Neural progenitor cell (in vitro differentiated cells): Measurements from ENCODE around the gene PRKRIP1. TPM values are rescaled to one million over a fixed set of nuclear protein-coding genes. Genes with fewer than 3 reads are reported as not detected.
"Not testable (repeated sequence)": the region's sequence is repeated elsewhere in the genome, so short reads cannot be mapped to it uniquely, and the experiment has no call there.

Experiments used
- DNase-seq: peaks from one replicate; pipeline ENCODE4 v3.0.0-alpha.2; 2016; ENCODE audit warnings: low spot score
- H2AFZ ChIP-seq: fragments of 200-600 bp; sonication (generic); replicated peaks from 2 replicates; pipeline ENCODE4 v1.6.1; 2016; ENCODE audit warnings: antibody characterized with exemption
- H3F3A ChIP-seq: fragments of 200-600 bp; sonication (generic); 2 replicates; pipeline ENCODE4 v1.6.1; 2016; ENCODE audit warnings: antibody characterized with exemption, low read depth
- H3K27ac ChIP-seq: fragments of 200-600 bp; sonication (generic); 2 replicates; pipeline ENCODE4 v1.5.1; 2016; ENCODE audit warnings: mild to moderate bottlenecking
- H3K27me3 ChIP-seq: fragments of 200-600 bp; sonication (generic); 2 replicates; pipeline ENCODE4 v1.6.1; 2016; ENCODE audit warnings: mild to moderate bottlenecking, moderate library complexity
- H3K36me3 ChIP-seq: fragments of 200-600 bp; sonication (generic); 2 replicates; pipeline ENCODE4 v1.5.1; 2016
- H3K4me1 ChIP-seq: fragments of 200-600 bp; sonication (generic); 2 replicates; pipeline ENCODE4 v1.6.1; 2016; ENCODE audit warnings: mixed run types
- H3K4me2 ChIP-seq: fragments of 200-600 bp; sonication (generic); 2 replicates; pipeline ENCODE4 v1.6.1; 2016
- H3K4me3 ChIP-seq: fragments of 200-600 bp; sonication (generic); 2 replicates; pipeline ENCODE4 v1.5.1; 2016
- H3K79me2 ChIP-seq: fragments of 200-600 bp; sonication (generic); 2 replicates; pipeline ENCODE4 v1.6.1; 2016; ENCODE audit warnings: low read depth
- H3K9ac ChIP-seq: fragments of 200-600 bp; sonication (generic); 2 replicates; pipeline ENCODE4 v1.6.1; 2016
- H3K9me3 ChIP-seq: fragments of 200-600 bp; sonication (generic); 2 replicates; pipeline ENCODE4 v1.5.1; 2016; ENCODE audit warnings: low read depth
- H4K20me1 ChIP-seq: fragments of 200-600 bp; sonication (generic); 2 replicates; pipeline ENCODE4 v1.6.1; 2016; ENCODE audit warnings: low read depth
- H3K27ac Mint-ChIP-seq: 3 replicates; pipeline ENCODE4 v1.8.0; 2021; ENCODE audit warnings: mixed read lengths
- H3K27me3 Mint-ChIP-seq: 2 replicates; pipeline ENCODE4 v1.8.0; 2022; ENCODE audit warnings: low read depth, mild to moderate bottlenecking, inconsistent platforms, moderate library complexity, mixed read lengths; ENCODE audit not compliant: insufficient read depth
- H3K36me3 Mint-ChIP-seq: 3 replicates; pipeline ENCODE4 v1.8.0; 2021; ENCODE audit warnings: mixed read lengths
- H3K4me1 Mint-ChIP-seq: 3 replicates; pipeline ENCODE4 v1.8.0; 2021; ENCODE audit warnings: mixed read lengths
- H3K4me3 Mint-ChIP-seq: 3 replicates; pipeline ENCODE4 v1.8.0; 2021; ENCODE audit warnings: mild to moderate bottlenecking, moderate library complexity, mixed read lengths
- H3K9me3 Mint-ChIP-seq: 3 replicates; pipeline ENCODE4 v1.8.0; 2020; ENCODE audit warnings: mixed read lengths
- EZH2 ChIP-seq: fragments of 200-600 bp; sonication (generic); IDR thresholded peaks from 2 replicates; pipeline ENCODE4 v1.6.1; 2017; ENCODE audit warnings: antibody characterized with exemption, mild to moderate bottlenecking, moderate library complexity
- EZH2phosphoT487 ChIP-seq: fragments of 200-600 bp; sonication (generic); IDR thresholded peaks from 2 replicates; pipeline ENCODE4 v1.6.1; 2017; ENCODE audit warnings: antibody characterized with exemption
- total RNA-seq: library from RNA; depleted of rRNA; stranded (reverse); fragments of >200 nt; gene quantifications from 2 replicates; pipeline ENCODE4 v1.2.3, GENCODE V29; 2015; ENCODE audit warnings: low replicate concordance
- TF ChIP-seq, protein P1 (sequence below): fragments of 200-600 bp; sonication (generic); IDR thresholded peaks from 2 replicates; pipeline ENCODE4 v1.5.1; 2017; ENCODE audit warnings: antibody characterized with exemption, mild to moderate bottlenecking

The PRKRIP1 gene
- total RNA-seq, 1 donor from 2014 or later = 29.1 TPM

DNA sequence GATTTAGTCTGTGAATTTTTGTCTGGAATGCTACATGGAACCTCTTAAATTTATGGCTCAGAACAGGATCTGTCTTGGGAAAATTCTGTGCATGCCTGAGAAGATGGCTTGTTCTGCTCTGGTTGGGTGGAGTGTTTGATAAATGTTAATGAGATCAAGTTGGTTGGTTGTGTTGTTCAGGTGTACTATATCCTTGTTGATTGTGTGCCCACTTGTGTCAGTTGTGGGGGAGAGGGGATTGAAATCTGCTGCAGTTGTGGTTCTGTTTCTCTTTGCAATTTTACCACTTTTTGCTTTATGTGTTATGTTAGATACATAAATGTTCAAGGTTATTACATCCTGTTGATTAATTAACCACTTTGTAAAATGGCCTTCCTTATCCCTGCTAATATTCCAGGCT lies 26.1 kb upstream of the PRKRIP1 start:
- not testable (repeated sequence) for H3K27me3 Mint-ChIP-seq, H3K27ac Mint-ChIP-seq
- H3K79me2 ChIP-seq = peaks cover 35% of the 10 kb centered on the region

DNA sequence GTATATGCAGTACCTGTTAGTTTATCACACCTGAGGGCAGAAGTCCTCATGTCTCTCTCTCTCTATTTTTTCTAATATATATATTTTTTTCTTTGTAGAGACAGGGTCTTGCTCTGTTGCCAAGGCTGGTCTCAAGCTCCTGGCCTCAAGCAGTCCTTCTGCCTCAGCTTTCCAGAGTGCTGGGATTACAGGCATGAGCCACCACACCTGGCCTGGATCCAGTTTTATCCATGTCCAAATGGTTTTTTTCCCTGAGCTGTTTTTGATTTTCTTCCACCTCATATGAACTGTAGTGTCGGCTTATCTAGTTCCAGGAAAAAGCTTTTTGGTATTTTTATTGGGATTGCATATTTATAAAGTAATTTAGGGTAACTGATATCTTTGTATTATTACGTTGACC lies 23.4 kb upstream of the PRKRIP1 start:
- not testable (repeated sequence) for H3K4me1 ChIP-seq, H3K27ac Mint-ChIP-seq, H3K9me3 Mint-ChIP-seq

More for the DNA sequence above, 26.1 kb upstream of the PRKRIP1 start:
- H3F3A ChIP-seq, H3K4me3 Mint-ChIP-seq, H3K9ac ChIP-seq, H3K4me1 ChIP-seq, H3K36me3 ChIP-seq, H3K9me3 ChIP-seq, H3K4me2 ChIP-seq, H4K20me1 ChIP-seq, DNase-seq, H3K9me3 Mint-ChIP-seq, H3K27ac ChIP-seq, H3K4me3 ChIP-seq, H2AFZ ChIP-seq, H3K27me3 ChIP-seq, H3K4me1 Mint-ChIP-seq: not testable (repeated sequence)
- peaks cover 23% of the 10 kb centered on the region for H3K36me3 Mint-ChIP-seq

DNA sequence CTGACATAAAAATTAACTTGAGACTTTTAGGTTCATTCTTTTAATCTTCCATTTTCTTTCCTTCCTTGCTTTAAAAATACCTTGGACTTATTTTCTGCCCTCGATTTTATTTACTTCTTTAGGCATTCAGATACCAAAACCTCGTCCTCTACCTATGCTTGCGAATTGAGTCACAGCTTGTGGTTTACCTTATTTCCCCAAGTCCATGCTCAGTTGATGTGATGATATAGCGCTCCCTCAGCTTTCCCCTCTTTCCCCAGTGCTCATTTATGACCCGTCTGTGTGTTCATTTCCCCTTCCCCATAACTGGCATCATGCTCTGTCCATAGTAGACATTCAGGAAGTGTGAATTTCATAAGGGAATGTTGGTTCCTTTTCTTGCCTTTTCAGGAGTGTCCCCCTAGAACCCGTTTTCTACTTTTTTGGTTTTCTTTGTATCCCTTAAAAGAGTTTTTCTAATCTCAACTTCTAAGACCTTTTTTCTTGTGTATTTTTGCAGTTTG lies 19.1 kb upstream of the PRKRIP1 start:
- Histone ChIP-seq H3K4me2 (no peak overlapping the region), H3K9ac (no peak overlapping the region), H3F3A (no peaks in the 10 kb centered on the region), H3K9me3 (no peaks in the 10 kb centered on the region), H3K4me3 (no peak overlapping the region), H3K27ac (no peak overlapping the region), H3K4me1 (no peaks in the 10 kb centered on the region), H4K20me1 (peaks cover 3% of the 10 kb centered on the region), H3K27me3 (no peaks in the 10 kb centered on the region), H3K79me2 (peaks cover 10% of the 10 kb centered on the region), H2AFZ (no peak overlapping the region), H3K36me3 (no peaks in the 10 kb centered on the region)
- no peak for TF ChIP-seq EZH2
- no peak for TF ChIP-seq EZH2phosphoT487
- TF ChIP-seq, protein P1, sequence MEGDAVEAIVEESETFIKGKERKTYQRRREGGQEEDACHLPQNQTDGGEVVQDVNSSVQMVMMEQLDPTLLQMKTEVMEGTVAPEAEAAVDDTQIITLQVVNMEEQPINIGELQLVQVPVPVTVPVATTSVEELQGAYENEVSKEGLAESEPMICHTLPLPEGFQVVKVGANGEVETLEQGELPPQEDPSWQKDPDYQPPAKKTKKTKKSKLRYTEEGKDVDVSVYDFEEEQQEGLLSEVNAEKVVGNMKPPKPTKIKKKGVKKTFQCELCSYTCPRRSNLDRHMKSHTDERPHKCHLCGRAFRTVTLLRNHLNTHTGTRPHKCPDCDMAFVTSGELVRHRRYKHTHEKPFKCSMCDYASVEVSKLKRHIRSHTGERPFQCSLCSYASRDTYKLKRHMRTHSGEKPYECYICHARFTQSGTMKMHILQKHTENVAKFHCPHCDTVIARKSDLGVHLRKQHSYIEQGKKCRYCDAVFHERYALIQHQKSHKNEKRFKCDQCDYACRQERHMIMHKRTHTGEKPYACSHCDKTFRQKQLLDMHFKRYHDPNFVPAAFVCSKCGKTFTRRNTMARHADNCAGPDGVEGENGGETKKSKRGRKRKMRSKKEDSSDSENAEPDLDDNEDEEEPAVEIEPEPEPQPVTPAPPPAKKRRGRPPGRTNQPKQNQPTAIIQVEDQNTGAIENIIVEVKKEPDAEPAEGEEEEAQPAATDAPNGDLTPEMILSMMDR = no peak
- no peak for DNase-seq
- Mint-ChIP-seq H3K27me3 (no peaks in the 10 kb centered on the region), H3K27ac (no peak overlapping the region), H3K36me3 (peaks cover 23% of the 10 kb centered on the region), H3K9me3 (peaks cover 1% of the 10 kb centered on the region), H3K4me1 (peaks cover 6% of the 10 kb centered on the region), H3K4me3 (no peak overlapping the region)

More for the DNA sequence above, 23.4 kb upstream of the PRKRIP1 start:
- H3K36me3 ChIP-seq, H3K27me3 ChIP-seq, H3F3A ChIP-seq, H3K4me3 ChIP-seq, DNase-seq, H3K27ac ChIP-seq, H4K20me1 ChIP-seq, H3K9me3 ChIP-seq, H2AFZ ChIP-seq, H3K4me2 ChIP-seq, H3K9ac ChIP-seq, H3K4me1 Mint-ChIP-seq, H3K27me3 Mint-ChIP-seq, H3K4me3 Mint-ChIP-seq: not testable (repeated sequence)
- H3K79me2 ChIP-seq = peaks cover 27% of the 10 kb centered on the region
- peaks cover 26% of the 10 kb centered on the region for H3K36me3 Mint-ChIP-seq

DNA sequence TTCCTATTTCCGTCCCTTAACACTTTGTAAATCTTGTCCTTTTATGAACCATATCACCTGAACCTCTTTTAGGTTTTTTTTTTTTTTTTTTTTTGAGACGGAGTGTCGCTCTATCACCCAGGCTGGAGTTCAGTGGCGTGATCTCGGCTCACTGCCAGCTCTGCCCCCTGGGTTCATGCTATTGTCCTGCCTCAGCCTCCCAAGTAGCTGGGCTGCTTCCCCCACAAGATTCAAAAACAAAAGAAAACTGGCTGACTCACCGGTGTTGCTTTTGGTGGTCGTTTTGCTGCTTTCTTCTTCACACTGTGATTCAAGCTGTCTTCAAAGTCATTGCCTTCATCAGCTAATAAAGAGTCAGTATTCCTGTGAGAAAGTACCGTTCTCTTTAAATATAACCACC lies 15.3 kb upstream of the PRKRIP1 start:
- not testable (repeated sequence) for H3K4me1 Mint-ChIP-seq, H3K4me3 Mint-ChIP-seq, H3F3A ChIP-seq, H3K4me2 ChIP-seq, H4K20me1 ChIP-seq, H3K27ac Mint-ChIP-seq, H3K9me3 Mint-ChIP-seq, H3K36me3 ChIP-seq, H3K27me3 ChIP-seq, H3K27ac ChIP-seq, H3K79me2 ChIP-seq, DNase-seq, H3K9ac ChIP-seq, H3K4me1 ChIP-seq, H2AFZ ChIP-seq, H3K4me3 ChIP-seq, H3K9me3 ChIP-seq, H3K27me3 Mint-ChIP-seq
- H3K36me3 Mint-ChIP-seq = peaks cover 23% of the 10 kb centered on the region

DNA sequence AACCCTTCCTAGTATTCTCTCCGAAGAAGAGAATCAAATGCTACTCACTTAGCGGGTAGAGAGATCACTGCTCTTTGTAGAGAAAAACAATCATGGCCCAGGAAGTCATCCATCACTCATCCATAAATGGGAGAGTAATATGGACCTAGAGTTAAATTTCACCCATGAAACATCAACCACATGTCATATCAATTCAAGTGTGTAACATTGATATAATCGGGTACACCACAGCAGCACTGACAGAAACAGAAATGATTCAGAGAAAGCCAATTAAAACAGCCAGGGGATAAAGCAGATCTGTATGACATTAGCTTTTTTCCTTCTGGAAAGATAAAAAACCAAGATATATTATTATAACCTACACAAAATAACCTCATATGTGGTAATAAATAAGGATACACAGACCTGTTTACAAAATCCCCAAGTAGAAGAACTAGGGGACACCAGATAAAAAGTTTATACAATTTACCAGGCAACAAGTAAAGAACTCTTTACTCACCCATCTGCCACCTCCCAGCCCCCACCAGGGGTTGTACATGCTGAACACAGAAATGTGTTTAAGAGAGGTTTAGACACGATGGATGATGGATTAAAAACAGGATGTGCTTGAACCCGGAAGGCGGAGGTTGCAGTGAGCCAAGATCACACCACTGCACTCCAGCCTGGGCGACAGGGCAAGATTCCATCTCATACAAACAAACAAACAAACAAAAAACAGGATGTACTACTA lies 14.3 kb upstream of the PRKRIP1 start:
- not testable (repeated sequence) for H3K9me3 ChIP-seq, H3K4me1 ChIP-seq, H3K36me3 ChIP-seq, H4K20me1 ChIP-seq, H2AFZ ChIP-seq, H3K4me1 Mint-ChIP-seq, H3K9ac ChIP-seq, H3K27me3 Mint-ChIP-seq, H3F3A ChIP-seq, DNase-seq, H3K27me3 ChIP-seq, H3K4me2 ChIP-seq, H3K4me3 ChIP-seq, H3K9me3 Mint-ChIP-seq, H3K27ac Mint-ChIP-seq, H3K27ac ChIP-seq, H3K79me2 ChIP-seq, H3K4me3 Mint-ChIP-seq
- H3K36me3 Mint-ChIP-seq = peaks cover 22% of the 10 kb centered on the region
